Mesenchymal stem cell (in vitro differentiated cells and primary cell): ENCODE data around the gene UNC119.

ENCODE experiments used
- DNase-seq: peaks from one replicate; pipeline ENCODE4 v3.0.0-alpha.2; 2013
- H2AFZ ChIP-seq: one replicate; pipeline ENCODE4 v1.6.1; 2013; ENCODE audit warnings: low read depth, mild to moderate bottlenecking, control low read depth, inconsistent platforms, low read length, moderate library complexity
- H2AK5ac ChIP-seq: 2 replicates; pipeline ENCODE4 v1.6.1; 2013; ENCODE audit warnings: low read length, moderate library complexity, mild to moderate bottlenecking, inconsistent platforms; ENCODE audit not compliant: severe bottlenecking
- H2BK120ac ChIP-seq: one replicate; pipeline ENCODE4 v1.6.1; 2013; ENCODE audit warnings: low read depth, mild to moderate bottlenecking, inconsistent platforms, low read length, moderate library complexity
- H2BK12ac ChIP-seq, 2 experiments: one replicate each; pipeline ENCODE4 v1.6.1; 2013; ENCODE audit warnings: inconsistent platforms in 2 of 2, low read length in 2 of 2, mild to moderate bottlenecking in 2 of 2, moderate library complexity in 2 of 2, control low read depth in 1 of 2
- H2BK15ac ChIP-seq: one replicate; pipeline ENCODE4 v1.6.1; 2013; ENCODE audit warnings: mild to moderate bottlenecking, low read depth, inconsistent platforms; ENCODE audit not compliant: poor library complexity, severe bottlenecking
- H2BK5ac ChIP-seq: 2 replicates; pipeline ENCODE4 v1.6.1; 2013; ENCODE audit warnings: low read depth, mild to moderate bottlenecking, low read length, control low read depth, inconsistent platforms; ENCODE audit not compliant: poor library complexity, severe bottlenecking
- H3K14ac ChIP-seq, 2 experiments: one replicate each; pipeline ENCODE4 v1.6.1; 2013; ENCODE audit warnings: inconsistent platforms in 2 of 2, low read length in 2 of 2, control low read depth in 1 of 2, mild to moderate bottlenecking in 1 of 2, moderate library complexity in 1 of 2
- H3K18ac ChIP-seq, 2 experiments: one replicate each; pipeline ENCODE4 v1.6.1; 2013; ENCODE audit warnings: inconsistent platforms in 2 of 2, low read length in 2 of 2, control low read depth in 1 of 2, low read depth in 1 of 2, mild to moderate bottlenecking in 1 of 2
- H3K23ac ChIP-seq, 2 experiments: one replicate each; pipeline ENCODE4 v1.6.1; 2013; ENCODE audit warnings: inconsistent platforms in 2 of 2, low read length in 2 of 2, mild to moderate bottlenecking in 2 of 2, moderate library complexity in 2 of 2, control low read depth in 1 of 2
- H3K27ac ChIP-seq: 2 replicates; pipeline ENCODE4 v1.5.1; 2013; ENCODE audit warnings: mild to moderate bottlenecking, moderate library complexity, low read length, control low read depth, inconsistent platforms; ENCODE audit not compliant: poor library complexity, severe bottlenecking
- H3K27me3 ChIP-seq, 2 experiments: 2 replicates each; pipeline versions ENCODE4 v1.6.1 to v1.7.0; 2013; ENCODE audit warnings: low read length in 2 of 2, mild to moderate bottlenecking in 2 of 2, moderate library complexity in 2 of 2, control low read depth in 1 of 2, inconsistent platforms in 1 of 2; ENCODE audit not compliant: control insufficient read depth in 1 of 2, insufficient read depth in 1 of 2
- H3K36me3 ChIP-seq, 2 experiments: 2 replicates each; pipeline versions ENCODE4 v1.6.1 to v1.7.0; 2013; ENCODE audit warnings: low read length in 2 of 2, control low read depth in 1 of 2, inconsistent platforms in 1 of 2, low read depth in 1 of 2, mild to moderate bottlenecking in 1 of 2; ENCODE audit not compliant: insufficient read depth in 2 of 2, control insufficient read depth in 1 of 2
- H3K4ac ChIP-seq, 2 experiments: one replicate each; pipeline ENCODE4 v1.6.1; 2013; ENCODE audit warnings: inconsistent platforms in 2 of 2, low read length in 2 of 2, mild to moderate bottlenecking in 2 of 2, moderate library complexity in 2 of 2, control low read depth in 1 of 2, low read depth in 1 of 2
- H3K4me1 ChIP-seq: 2 replicates; pipeline ENCODE4 v1.6.1; 2013; ENCODE audit warnings: low read depth, low read length, control low read depth; ENCODE audit not compliant: control insufficient read depth, insufficient read depth
- H3K4me2 ChIP-seq: 2 replicates; pipeline ENCODE4 v1.6.1; 2013; ENCODE audit warnings: low read length, mild to moderate bottlenecking, inconsistent platforms; ENCODE audit not compliant: poor library complexity, severe bottlenecking
- H3K4me3 ChIP-seq, 2 experiments: 2 replicates each; pipeline versions ENCODE4 v1.5.1 to v1.7.0; 2013; ENCODE audit warnings: low read length in 2 of 2, mild to moderate bottlenecking in 2 of 2, control low read depth in 1 of 2, low read depth in 1 of 2; ENCODE audit not compliant: insufficient read depth in 1 of 2
- H3K79me1 ChIP-seq: replicated peaks from 2 replicates; pipeline ENCODE4 v1.6.1; 2013; ENCODE audit warnings: mild to moderate bottlenecking, control low read depth, low read length, inconsistent platforms; ENCODE audit not compliant: poor library complexity, severe bottlenecking
- H3K9ac ChIP-seq: 2 replicates; pipeline ENCODE4 v1.7.0; 2013; ENCODE audit warnings: mild to moderate bottlenecking, low read length, moderate library complexity
- H3K9me3 ChIP-seq: 2 replicates; pipeline ENCODE4 v1.7.0; 2013; ENCODE audit warnings: mild to moderate bottlenecking, low read length; ENCODE audit not compliant: control insufficient read depth
- H4K8ac ChIP-seq: one replicate; pipeline ENCODE4 v1.6.1; 2013; ENCODE audit warnings: inconsistent platforms, mild to moderate bottlenecking, low read length, moderate library complexity
- H4K91ac ChIP-seq: one replicate; pipeline ENCODE4 v1.6.1; 2013; ENCODE audit warnings: mild to moderate bottlenecking, low read length, inconsistent platforms
- WGBS: methylation state at CpG from one replicate; pipeline ENCODE4 v1.1.7; 2013; ENCODE audit warnings: mixed read lengths; 5-methylcytosine and 5-hydroxymethylcytosine counted together

Gene UNC119

DNA sequence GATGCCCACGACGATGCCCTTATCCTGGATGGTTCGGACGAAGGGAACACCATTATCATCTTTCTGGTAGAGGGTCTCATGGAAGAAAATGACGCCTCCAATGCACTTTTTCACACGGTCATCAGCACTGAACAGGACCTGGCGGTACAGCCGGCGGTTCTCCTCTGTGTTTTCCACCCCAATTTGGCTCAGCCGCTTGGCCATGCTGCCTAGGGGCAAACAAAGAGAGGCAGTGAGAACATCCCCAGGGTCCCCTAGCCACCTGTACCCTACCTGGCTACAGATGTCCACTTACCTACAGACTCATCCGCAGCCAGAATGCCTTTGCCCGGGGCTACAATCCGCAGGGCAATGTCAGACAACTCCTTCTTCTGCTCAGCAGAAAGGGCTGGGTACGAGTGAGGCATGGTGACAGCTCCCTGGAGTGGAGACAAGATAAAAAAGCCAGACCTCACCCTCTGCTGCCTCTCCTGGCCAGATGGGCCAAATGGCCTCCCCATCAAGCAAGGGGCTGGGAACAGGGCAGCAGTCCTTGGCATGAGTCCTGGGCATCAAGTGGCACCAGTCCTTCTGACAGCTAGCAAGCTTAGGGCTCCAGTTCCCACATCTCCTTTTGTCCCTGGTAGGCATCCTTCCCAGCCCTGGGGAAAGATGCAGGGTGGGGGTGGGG lies 22.8 kb upstream of the UNC119 start:
- Histone ChIP-seq H4K91ac (no peak overlapping the region), H2BK12ac (no peak overlapping the region), H3K27ac (no peak overlapping the region), H3K79me1 (peaks cover 5% of the 10 kb centered on the region), H3K9ac (no peak overlapping the region), H3K4me2 (no peak overlapping the region), H2AK5ac (no peak overlapping the region), H4K8ac (no peak overlapping the region), H3K9me3 (no peaks in the 10 kb centered on the region), H3K36me3 (peaks cover 22 to 33% of the 10 kb centered on the region in 2 experiments), H3K4me1 (peaks cover 12% of the 10 kb centered on the region), H3K4me3 (no peak overlapping the region), H3K4ac (no peak overlapping the region), H2BK5ac (no peak overlapping the region), H3K27me3 (no peaks in the 10 kb centered on the region), H2AFZ (no peak overlapping the region), H3K23ac (no peak overlapping the region), H3K18ac (no peak overlapping the region), H3K14ac (no peak overlapping the region), H2BK120ac (no peak overlapping the region), H2BK15ac (no peak overlapping the region)
- DNase-seq, result no peak
- WGBS, result 93% methylated on average over 14 of the region's 14 CpGs

DNA sequence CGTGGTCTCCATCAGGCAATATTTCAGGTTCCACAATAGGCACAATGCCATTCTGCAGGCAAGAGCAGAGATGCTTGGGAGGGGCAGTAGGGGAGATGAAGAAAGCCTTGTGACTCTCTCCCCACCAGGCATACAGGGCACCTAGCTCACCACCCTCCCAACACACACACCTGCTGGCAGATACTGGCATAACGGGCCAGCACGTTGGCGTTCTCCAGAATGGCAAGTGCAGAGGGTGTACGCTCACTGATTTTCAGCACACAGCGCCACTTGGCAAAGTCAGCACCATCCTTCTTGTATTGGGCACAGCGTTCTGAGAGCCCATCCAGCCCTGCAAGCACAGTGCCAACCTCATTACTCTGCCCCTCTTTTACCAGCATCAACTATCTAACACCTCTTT lies 22.1 kb upstream of the UNC119 start:
- Histone ChIP-seq H2BK15ac (no peak overlapping the region), H3K4me2 (no peak overlapping the region)
- no peak for DNase-seq

DNA sequence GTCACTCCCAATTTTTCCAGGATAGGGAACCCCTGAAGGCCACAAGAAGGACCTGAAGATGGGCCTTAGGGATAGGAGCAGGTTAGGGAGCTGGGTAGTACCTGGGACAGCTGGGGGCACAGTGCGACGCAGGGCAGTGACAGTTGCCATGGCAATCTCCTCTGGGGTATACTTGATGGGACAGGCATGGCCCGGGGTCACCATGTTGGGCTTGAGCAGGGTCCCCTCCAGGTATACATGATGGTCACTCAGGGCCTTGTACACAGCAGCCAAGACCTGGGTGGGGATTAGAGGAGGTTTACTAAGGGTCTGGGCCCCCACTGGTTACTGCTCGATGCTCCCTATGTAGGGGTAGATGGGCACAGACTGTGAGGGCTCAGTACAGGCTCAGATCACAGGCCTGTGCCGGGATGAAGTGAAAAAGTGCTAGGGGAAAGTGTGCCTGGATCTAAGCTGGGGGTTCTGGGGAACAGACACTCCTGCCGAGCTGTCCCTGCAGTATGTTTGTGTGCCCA lies 21.6 kb upstream of the UNC119 start:
- Histone ChIP-seq H3K23ac (no peak overlapping the region), H2BK5ac (no peak overlapping the region), H3K36me3 (peaks cover 15 to 21% of the 10 kb centered on the region in 2 experiments), H4K91ac (no peak overlapping the region), H4K8ac (no peak overlapping the region), H3K4me2 (no peak overlapping the region), H3K14ac (no peak overlapping the region), H2BK120ac (no peak overlapping the region), H3K79me1 (peaks cover 10% of the 10 kb centered on the region), H2BK12ac (no peak overlapping the region), H3K4ac (no peak overlapping the region), H3K9me3 (no peaks in the 10 kb centered on the region), H3K4me1 (peaks cover 14% of the 10 kb centered on the region), H3K27ac (no peak overlapping the region), H3K4me3 (no peak overlapping the region), H3K9ac (no peak overlapping the region), H3K18ac (no peak overlapping the region), H2BK15ac (no peak overlapping the region), H2AK5ac (no peak overlapping the region), H2AFZ (no peak overlapping the region), H3K27me3 (no peaks in the 10 kb centered on the region)
- no peak for DNase-seq
- WGBS, result 98% methylated on average over 6 of the region's 6 CpGs

More for the DNA sequence above, 22.1 kb upstream of the UNC119 start:
- H2BK120ac ChIP-seq, result no peak overlapping the region
- H4K8ac ChIP-seq, result no peak overlapping the region
- H3K14ac ChIP-seq, result no peak overlapping the region
- H3K9ac ChIP-seq, result no peak overlapping the region
- no peak overlapping the region for H2BK12ac ChIP-seq
- H3K4me1 ChIP-seq, result peaks cover 14% of the 10 kb centered on the region
- H2AFZ ChIP-seq, result no peak overlapping the region
- no peak overlapping the region for H2AK5ac ChIP-seq
- no peak overlapping the region for H3K4ac ChIP-seq
- H3K36me3 ChIP-seq, result peaks cover 18 to 26% of the 10 kb centered on the region in 2 experiments
- H3K27ac ChIP-seq, result no peak overlapping the region
- H3K4me3 ChIP-seq, result no peak overlapping the region
- no peak overlapping the region for H3K18ac ChIP-seq
- H3K79me1 ChIP-seq, result peaks cover 6% of the 10 kb centered on the region
- H2BK5ac ChIP-seq, result no peak overlapping the region
- no peak overlapping the region for H4K91ac ChIP-seq
- 97% methylated on average over 6 of the region's 7 CpGs for WGBS
- H3K9me3 ChIP-seq, result no peaks in the 10 kb centered on the region
- H3K23ac ChIP-seq, result no peak overlapping the region
- H3K27me3 ChIP-seq, result no peaks in the 10 kb centered on the region

DNA sequence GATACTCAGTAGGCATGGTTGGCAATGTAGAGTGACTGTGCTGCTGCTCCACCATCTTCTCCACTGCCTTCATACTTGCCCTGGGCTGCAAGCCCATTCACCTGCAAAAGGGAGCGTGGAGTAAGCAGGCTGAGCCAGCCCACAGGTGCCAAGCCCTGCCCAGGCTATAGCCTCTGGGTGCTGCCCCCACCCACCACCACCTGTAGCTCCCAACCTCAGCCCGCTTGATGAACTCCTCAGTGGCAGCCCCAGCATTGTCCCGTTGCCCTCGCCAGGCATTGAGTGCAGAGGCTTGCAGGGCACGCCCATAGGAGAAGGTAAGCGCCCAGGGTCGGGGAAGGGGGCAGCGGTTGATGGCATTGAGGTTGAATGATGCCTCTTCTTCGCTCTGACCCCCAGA lies 21.1 kb upstream of the UNC119 start:
- H3K14ac ChIP-seq, result no peak overlapping the region
- 94% methylated on average over 9 of the region's 9 CpGs for WGBS

More for the DNA sequence above, 21.1 kb upstream of the UNC119 start:
- H2AFZ ChIP-seq, result no peak overlapping the region
- H3K9me3 ChIP-seq, result no peaks in the 10 kb centered on the region
- H3K27me3 ChIP-seq, result no peaks in the 10 kb centered on the region
- peaks cover 10 to 16% of the 10 kb centered on the region in 2 experiments for H3K36me3 ChIP-seq
- DNase-seq, result no peak
- no peak overlapping the region for H4K91ac ChIP-seq
- no peak overlapping the region for H3K27ac ChIP-seq
- no peak overlapping the region for H3K18ac ChIP-seq
- no peak overlapping the region for H4K8ac ChIP-seq
- H2BK12ac ChIP-seq, result no peak overlapping the region
- H3K9ac ChIP-seq, result no peak overlapping the region
- H2AK5ac ChIP-seq, result no peak overlapping the region
- H3K79me1 ChIP-seq, result peaks cover 10% of the 10 kb centered on the region
- H3K23ac ChIP-seq, result no peak overlapping the region
- peaks cover 14% of the 10 kb centered on the region for H3K4me1 ChIP-seq
- no peak overlapping the region for H3K4me2 ChIP-seq
- no peak overlapping the region for H2BK5ac ChIP-seq
- no peak overlapping the region for H2BK120ac ChIP-seq
- H2BK15ac ChIP-seq, result no peak overlapping the region
- H3K4me3 ChIP-seq, result no peak overlapping the region
- H3K4ac ChIP-seq, result no peak overlapping the region
